ENCODE measurements around the gene SYNJ2.
"Not testable (repeated sequence)": the region's sequence is repeated elsewhere in the genome, so short reads cannot be mapped to it uniquely, and the experiment has no call there.

SYNJ2 gene, protein sequence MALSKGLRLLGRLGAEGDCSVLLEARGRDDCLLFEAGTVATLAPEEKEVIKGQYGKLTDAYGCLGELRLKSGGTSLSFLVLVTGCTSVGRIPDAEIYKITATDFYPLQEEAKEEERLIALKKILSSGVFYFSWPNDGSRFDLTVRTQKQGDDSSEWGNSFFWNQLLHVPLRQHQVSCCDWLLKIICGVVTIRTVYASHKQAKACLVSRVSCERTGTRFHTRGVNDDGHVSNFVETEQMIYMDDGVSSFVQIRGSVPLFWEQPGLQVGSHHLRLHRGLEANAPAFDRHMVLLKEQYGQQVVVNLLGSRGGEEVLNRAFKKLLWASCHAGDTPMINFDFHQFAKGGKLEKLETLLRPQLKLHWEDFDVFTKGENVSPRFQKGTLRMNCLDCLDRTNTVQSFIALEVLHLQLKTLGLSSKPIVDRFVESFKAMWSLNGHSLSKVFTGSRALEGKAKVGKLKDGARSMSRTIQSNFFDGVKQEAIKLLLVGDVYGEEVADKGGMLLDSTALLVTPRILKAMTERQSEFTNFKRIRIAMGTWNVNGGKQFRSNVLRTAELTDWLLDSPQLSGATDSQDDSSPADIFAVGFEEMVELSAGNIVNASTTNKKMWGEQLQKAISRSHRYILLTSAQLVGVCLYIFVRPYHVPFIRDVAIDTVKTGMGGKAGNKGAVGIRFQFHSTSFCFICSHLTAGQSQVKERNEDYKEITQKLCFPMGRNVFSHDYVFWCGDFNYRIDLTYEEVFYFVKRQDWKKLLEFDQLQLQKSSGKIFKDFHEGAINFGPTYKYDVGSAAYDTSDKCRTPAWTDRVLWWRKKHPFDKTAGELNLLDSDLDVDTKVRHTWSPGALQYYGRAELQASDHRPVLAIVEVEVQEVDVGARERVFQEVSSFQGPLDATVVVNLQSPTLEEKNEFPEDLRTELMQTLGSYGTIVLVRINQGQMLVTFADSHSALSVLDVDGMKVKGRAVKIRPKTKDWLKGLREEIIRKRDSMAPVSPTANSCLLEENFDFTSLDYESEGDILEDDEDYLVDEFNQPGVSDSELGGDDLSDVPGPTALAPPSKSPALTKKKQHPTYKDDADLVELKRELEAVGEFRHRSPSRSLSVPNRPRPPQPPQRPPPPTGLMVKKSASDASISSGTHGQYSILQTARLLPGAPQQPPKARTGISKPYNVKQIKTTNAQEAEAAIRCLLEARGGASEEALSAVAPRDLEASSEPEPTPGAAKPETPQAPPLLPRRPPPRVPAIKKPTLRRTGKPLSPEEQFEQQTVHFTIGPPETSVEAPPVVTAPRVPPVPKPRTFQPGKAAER (N-terminal part only)

DNA sequence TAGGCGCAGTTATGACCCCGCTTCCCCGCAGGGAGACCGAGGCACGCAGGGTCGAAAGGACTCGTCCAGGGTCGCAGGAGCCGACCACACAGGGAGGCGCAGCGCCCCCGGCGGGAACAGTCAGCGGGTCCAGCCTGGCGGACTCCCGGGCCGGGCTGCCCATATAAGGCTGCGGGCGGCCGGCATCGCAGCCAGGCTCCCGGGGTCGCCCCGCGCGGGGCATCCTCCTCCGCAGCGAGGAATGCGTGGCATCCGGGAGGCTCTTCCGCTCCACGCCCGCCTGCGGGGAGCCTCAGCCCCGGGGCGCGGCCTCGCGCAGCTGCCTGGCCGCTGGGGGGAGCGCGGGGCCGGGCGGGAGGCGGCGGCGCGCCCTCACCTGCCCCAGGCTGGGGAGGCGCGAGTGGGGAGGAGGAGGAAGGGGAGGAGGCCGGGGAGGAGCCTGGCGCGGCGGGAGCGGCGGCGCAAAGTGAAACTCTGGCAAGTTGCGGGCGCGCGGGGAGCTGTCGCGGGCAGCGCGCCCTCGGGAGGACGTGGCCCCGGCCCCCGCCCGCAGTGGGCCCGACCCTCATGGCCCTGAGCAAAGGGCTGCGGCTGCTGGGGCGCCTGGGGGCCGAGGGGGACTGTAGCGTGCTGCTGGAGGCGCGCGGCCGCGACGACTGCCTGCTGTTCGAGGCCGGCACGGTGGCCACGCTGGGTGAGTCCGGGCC, at the start of gene SYNJ2:
TSS of gene SYNJ2 (plus strand) at position 469 of the 707 bp plus-strand sequence. CDS start at position 568, 99 bp downstream.
- DNase-seq, result peak; percentile 84

DNA sequence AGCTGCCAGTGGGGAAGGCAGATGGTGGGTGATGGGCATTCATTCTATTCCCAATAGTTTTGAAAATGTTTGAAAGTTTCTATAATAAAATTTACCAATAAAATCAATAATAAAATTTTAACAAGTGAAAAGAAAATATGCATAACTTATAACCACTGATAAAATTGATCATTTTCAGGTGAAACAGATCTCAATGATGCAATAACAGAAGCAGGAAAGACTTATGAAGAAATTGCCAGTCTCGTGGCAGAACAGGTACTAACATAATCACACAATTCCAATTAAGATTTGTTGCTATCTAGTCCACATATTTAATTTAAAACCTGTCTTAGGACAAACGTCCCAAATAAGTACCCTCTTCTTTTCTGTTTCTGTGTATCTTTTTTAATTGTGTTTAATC, 45.9 kb upstream of the SYNJ2 start:
- no peak for DNase-seq

DNA sequence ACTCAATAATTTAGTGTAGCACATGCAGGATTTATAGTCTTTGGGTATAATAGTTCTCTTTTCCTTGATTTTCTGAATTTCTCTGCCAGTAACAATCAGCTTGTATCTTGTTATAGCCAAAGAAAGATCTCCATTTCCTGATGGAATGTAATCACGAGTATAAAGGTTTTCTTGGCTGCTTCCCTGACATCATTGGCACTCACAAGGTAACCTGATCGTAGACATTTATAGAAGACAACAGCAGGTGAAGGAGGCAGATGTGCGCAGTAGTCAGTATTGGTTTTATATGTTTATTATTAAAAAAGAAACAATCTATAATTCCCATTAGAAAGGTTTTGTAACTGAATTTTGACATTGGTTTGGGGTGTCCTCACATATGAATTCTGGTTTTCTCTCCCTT, 44.3 kb upstream of the SYNJ2 start:
- no peak for DNase-seq

DNA sequence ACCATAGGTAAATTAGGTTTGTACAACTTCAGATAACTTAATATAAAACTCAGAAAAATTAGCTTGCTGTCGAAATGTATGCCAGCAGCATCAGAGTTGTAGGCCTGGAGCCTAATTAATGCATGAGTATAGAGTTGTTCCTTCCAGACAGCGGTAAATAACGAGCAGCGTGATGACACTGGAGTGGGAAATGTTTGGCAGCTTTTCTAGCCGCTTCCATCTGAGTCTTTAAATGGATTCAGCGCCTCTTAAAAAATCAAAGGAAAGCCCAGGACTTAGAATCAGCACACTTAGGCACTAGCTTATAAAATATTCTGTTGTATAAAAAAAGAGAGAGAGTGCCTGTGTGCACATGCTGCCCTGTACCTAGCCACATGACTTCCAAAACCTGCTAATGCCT, 43.7 kb upstream of the SYNJ2 start:
- DNase-seq, result no peak

DNA sequence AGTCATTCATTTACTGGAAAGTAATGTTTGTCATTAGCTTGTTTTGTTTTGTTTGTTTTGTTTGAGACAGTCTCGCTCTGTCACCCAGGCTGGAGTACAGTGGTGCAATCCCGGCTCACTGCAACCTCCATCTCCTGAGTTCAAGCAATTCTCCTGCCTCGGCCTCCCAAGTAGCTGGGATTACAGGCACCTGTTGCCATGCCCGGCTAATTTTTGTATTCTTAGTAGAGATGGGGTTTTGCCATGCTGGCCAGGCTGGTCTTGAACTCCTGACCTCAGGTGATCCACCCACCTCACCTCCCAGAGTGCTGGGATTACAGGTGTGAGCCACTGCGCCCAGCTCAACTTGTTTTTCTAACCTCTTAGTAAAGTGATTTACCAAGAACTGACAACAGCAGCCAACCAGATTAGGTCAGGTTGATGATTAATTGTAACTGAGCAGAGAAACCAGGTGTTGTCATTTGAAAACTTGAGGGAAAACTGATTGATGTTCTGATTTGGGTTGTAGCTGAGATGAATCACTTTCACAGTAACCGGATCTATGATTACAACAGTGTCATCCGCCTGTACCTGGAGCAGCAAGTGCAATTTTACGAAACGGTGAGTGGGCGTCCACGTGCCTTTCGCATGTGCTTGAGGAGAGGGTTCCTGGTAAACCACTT, 41.2 kb upstream of the SYNJ2 start:
- not testable (repeated sequence) for DNase-seq

DNA sequence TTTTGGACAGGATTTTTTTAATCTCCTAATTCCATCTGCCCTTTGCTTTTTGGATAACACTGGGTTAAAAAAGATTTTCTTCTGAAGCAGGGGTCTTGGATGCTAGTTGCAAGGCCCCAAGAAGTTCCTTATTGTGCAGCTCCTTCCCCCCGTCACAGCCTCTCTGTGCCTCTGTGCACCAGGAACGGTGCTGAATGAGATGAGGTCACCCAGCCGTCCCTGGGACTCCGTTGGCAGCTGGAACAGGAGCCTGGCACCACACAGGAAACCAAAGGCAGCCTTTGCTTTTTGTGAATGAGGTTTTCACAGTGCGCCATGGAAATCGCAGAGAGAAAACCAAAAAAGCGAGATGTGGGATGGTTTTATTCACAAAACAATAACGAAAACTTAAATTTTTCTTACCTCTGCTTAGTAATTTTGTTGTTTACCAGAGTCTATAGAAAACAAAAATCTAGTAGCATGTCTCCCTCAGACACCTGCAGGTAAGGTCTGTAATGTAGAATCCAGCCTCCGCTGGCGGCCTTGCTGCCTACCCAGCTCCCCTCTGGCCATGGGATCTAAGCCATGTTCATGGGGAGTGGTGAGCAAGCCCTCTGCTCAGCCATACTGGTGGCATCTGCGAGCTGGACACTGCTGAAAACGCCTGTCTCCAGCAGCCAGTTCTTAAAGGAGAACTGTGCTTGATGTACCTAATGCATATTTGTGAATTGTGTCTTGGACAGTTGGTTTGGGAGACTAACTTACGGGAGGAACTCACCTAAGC, 40.4 kb upstream of the SYNJ2 start:
- no peak for DNase-seq

DNA sequence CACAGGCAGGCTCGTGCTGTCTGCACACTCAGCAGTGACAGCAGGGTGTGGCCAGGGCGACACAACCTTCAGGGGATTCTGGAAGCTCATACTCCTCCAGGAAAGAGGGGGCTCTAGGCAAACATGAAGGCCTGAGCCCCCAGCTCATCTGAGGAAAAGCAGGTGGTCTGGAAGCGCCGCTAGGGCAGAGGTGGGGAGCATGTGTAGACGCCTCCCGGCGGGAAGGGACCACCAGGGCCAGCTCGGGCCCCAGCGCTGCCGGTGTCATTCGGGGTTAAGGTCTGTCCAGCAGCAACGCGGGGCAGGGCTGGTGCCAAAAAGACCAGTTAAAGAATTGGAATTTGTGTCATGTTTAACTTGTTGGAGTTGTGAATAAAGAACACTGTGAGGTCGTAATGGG, 39.3 kb upstream of the SYNJ2 start:
- no peak for DNase-seq

DNA sequence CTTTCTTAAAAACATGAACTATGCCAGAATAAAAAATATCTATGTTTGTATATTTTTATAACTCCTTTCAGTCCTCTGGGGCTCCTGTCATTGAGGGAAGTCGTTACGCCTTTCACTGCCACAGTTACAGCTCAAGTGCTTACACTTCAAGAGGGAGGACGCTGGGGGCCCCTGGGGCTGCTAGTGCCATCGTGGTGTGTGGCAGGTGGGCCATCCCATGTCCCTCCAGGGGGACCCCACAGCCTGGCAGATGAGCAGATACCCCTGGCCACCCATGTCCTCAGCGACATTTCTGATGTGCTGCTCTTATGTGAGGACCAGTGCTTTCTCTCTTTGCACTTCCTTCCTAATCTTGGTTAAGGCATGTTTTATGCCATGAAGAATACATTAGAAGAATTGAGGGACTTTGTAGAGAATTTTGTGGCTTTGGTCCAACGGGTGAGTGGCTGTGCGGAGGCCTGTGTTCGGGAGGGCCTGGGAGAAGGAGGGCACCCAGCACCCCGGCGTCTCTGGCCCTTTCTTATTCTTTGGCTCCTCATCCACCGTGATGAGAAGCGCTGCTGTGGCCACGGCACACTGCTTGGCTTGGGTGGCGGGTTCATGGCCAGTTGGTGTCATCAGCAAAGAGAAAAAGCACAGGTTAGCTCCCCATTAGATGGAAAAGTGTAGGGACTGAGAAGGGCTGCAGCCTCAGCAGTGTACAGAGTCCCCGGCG, 38.3 kb upstream of the SYNJ2 start:
- no peak for DNase-seq

DNA sequence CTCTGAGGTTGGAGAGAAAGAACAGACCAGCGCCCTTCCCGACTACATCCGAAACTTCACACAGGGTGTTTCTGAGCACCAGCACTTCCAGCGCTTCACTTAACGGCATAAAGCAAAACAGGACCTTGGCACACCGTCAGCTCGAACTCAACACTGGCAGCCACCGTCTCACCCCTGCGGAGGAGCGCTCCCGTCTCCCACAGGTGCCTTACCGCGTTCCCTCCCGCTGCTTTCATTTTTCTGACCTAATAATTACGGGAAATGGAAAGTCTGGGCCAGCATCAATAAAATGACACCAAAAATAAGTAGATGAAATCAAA, 37.7 kb upstream of the SYNJ2 start:
- no peak for DNase-seq

DNA sequence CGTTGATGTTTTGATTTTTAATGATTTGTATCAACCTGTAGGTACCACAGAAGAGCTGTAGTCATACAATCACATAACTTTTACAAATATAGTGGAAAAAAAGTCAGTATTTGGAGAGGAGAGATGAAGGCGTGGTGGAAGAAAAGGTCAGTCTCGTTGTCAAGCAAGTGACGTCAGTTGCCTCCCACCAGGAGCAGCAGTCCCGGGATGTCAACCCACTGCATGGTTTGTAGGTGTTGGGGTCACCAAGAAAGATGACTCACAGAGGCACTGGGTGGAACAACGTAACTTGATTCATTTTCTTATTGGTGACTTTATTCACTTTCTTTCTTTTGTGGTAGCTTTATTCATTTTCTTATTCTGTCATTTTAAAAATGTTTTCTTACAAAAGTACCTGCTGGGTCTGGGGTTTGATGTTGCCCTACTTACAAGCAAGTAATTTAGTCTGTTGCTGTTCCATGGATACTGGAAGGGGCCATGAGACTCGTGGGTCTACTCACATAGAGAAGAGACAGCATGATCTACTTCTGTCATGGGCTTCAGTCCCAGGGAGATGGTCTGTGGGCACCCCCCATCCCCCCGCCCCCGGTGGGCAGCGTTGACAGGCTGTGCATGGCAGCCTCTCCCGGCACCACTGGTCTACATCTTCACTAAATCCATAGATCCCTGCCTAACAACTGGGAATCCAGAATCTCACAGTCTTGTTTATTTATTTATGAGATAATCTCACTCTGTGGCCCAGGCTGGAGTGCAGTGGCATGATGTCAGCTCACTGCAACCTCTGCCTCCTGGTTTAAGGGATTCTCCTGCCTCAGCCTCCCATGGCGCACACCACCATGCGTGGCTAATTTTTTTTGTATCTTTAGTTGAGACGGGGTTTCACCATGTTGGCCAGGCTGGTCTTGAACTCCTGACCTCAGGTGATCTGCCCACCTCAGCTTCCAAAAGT, 36.4 kb upstream of the SYNJ2 start:
- no peak for DNase-seq

DNA sequence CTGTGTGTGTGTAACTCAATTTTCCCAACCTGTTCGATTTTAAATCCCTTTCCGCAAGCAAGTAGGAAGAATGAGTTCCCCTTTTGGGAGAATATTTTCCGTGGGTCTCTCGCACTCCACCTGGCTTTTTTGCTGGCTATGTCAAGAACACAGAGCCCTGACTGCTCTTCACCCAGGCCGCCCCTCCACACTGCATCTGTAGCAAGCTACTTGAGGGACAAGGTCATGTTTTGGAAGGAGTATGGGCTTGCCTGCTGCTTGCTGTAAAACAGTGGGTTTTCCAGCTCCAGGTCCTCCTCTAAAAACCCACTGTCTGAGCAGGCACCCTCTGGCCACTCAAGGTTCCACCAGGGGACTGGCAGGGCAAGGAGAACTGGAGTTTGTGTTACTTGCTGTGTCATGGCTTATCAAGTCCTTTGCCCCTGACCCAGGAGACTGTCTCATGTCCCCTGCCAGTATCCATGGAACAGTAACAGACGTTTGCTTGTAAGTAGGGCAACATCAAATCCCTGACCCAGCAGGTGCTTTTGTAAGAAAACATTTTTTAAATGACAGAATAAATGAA, 35.5 kb upstream of the SYNJ2 start:
- DNase-seq, result peak; percentile 26

DNA sequence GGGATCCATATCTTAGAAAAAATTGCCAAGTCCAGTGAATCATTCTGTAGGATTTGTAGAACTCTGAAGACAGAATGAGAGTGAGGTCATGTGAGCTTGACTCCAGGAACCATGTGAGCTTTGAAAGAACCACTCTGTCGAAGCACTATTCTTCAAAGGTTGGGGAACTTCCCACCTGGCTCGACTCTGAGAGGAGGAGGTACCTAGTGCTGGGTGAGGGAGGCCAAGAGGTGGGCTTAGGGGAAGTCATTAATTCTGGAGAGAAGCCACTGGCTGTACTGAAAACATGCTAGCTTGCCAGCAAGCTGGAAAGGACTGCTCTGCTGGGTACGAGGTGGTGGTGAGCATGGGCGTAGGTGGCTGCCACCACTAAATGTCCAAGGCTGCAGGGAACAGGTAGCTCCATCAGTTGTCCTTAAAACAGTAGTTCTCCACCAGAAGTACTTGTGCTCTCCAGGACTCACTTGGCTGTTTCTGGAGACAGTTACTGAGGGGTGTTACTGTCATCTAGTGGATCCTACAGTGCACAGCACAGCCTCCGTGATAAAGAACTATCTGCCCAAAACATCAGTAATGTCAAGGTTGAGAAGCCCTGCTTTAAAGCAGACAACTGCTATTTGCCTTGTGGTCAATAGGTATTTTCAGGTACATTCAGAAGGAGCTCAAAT, 34.7 kb upstream of the SYNJ2 start:
- DNase-seq, result peak; percentile 83

DNA sequence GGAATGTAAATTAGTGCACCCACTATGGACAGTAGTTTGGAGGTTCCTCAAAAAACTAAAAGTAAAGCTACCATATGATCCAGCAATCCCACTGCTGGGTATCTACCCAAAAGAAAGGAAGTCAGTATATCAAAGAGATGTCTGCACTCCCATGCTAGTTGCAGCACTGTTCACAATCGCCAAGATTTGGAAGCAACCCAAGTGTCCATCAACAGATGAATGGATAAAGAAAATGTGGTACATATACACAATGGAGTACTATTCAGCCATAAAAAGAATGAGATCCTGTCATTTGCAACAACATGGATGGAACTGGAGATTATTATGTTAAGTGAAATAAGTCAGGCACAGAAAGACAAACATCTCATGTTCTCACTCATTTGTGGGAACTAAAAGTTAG, 30.8 kb upstream of the SYNJ2 start:
- not testable (repeated sequence) for DNase-seq

DNA sequence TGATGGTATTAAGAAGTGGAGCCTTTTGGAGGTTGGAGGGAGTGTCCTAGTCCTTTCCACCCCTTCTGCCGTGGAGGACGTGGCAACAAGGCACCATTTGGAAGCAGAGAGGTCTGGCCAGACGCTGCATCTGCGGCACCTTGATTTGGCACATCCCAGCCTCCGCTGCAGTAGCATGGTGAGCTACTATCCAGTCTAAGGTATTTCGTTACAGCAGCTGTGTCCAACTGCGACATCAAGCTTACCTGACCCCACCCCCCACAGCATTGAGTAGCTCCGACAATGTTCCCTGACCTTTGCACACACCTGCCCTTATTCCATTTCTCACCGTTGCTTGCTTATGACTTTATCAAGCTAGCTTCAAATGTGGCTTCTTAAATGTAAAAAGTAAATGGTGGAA, 29.8 kb upstream of the SYNJ2 start:
- DNase-seq, result no peak

DNA sequence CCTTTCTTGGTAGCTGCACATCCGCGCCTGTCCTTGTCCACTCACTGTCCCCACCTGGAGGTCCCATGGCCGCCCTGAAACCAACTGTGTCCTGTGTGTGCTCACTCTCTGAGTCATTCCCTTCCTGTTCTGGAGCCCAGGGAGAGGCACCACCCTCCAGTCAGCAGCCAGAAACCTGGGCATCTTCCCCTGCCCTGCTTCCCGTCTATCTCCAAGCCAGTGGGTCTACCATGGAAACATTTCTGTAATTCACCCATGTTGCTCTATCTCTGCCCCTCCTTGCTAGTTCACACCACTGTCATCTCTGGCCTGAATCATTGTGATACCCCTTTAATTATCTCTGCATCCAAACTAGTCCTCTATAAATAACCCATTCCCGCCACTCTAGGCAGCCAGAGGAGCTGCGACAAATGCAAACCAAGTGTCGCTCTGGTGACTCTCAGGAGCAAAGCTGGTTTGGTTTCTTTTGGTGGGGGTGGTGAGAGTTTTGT, 28.8 kb upstream of the SYNJ2 start:
- DNase-seq, result no peak

DNA sequence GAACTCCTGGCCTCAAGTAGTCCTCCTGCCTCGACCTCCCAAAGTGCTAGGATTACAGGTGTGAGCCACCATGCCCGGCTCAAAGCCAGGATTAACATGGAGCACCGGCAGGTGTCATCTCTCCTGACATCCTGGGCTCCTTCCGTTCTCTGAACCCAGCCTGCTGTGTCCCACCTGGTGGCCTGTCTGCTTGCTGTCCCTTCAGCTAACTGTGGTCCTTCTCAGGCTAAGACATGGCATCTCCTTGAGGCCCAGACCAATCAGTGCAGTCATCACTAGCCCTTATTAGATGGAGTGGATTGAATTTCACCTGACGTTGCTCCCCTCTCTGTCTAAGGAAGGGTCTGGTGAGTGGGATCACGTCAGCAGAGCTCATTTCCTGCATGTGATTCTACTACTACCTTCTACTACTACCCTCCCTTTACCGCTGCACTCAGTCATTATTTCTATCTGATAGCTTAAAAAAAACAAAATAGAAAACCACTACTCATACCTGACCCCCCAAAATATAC, 28.0 kb upstream of the SYNJ2 start:
- DNase-seq, result no peak

DNA sequence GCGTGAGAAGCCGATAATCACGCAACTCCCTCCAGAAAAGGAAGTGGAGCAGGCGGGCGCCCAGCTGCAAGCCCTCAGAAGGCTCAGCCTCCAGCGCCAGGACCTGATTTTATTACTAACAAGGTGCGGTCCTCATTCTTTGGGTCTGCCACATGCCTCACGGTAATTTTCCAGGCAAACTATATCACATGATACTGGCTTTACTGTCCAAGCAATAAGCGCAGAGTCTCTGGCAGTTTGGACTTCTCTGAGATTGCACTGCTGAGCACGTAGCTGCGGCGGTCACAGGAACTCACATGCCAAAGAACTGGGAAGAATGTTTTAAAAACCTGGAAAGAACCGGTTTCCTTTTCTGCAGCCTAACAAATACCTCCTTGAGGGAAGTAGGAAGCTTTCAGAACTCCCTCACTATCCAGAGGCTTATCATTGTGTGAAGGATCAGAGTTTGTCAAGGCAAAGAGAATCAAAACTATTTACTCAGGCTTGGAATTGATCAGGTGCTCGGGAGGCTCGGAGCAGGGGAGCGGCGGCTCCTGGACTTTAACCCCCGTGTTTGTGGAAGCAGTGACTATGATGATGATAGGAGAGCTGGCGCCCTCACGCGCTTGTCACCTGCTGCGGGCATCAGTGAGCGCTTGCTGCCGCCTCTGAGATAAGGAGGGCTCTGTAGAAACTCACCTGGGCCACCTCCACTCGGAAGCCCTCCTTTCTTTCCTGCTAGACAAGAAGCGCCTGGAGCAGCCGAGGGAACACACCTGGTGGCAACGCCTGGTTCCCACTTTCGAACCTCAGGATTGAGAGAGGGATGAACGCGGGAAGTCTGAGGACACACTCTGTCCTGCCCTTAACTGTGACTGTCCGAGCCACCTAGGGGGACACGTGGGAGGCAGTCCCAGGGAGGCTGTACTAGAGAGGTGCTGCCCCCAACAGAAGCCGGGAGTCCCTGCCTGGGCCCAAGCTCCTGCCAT, 27.2 kb upstream of the SYNJ2 start:
- DNase-seq, result no peak
